D721Med (cell line): Measurements from ENCODE around the gene MRGPRD.

ENCODE experiments used
- DNase-seq: peaks from one replicate; pipeline ENCODE4 v3.0.0; 2011; ENCODE audit warnings: low spot score; ENCODE audit not compliant: insufficient read length
- FAIRE-seq: peaks from 2 replicates; lab custom pipeline; 2011; peaks lifted over from hg19 to GRCh38; lab: Jason Lieb, UNC
- CTCF ChIP-seq: IDR thresholded peaks from 2 replicates; pipeline ENCODE4 v1.5.1; 2012; ENCODE audit warnings: mild to moderate bottlenecking, control low read depth; ENCODE audit not compliant: insufficient read depth; ENCODE audit errors: missing control alignments

The MRGPRD gene

DNA sequence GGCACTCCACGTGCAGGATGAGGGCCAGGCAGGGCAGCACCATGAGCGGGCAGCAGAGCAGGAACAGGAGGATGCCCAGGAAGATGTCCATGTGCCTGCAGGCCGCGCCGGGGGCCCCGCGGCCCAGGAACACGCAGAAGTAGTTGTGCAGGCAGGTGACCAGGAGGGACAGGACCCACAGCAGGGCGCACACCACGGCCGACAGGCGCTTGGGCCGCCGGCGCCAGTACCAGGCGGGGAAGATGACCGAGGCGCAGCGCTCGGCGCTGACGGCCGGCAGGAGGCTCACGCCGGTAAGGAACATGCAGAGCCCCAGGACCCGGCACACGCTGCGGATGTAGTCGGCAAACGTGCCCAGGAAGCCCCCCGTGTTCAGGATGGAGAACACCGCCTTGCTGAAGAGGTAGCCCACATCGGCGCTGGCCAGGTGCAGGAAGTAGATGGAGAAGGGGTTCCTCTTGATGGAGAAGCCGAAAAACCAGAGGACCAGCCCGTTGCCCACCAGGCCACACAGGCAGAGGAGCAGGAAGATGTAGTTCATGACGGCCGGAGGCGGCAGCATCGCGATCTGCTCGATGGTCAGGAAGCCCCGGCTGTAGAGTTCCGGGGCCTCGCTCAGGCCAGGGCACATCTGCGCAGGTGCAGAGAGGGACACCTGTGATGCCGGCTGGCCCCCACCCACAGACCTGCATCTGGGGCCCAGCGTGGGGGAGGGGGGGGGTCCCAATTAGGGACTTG, 25.0 kb upstream of the MRGPRD start:
- no peak for DNase-seq
- TF ChIP-seq CTCF, result no peak
- no peak for FAIRE-seq

GRCh38 chr11:69005183-69005630, 24.4 kb upstream of the MRGPRD start:
- TF ChIP-seq CTCF, result no peak
- FAIRE-seq, result no peak
- no peak for DNase-seq

GRCh38 chr11:69004411-69005182, 23.8 kb upstream of the MRGPRD start:
- no peak for TF ChIP-seq CTCF
- DNase-seq (no peak), FAIRE-seq (no peak)

- TF ChIP-seq CTCF, result no peak
- DNase-seq (no peak), FAIRE-seq (no peak)
Measured at GRCh38 chr11:69003866-69004367, 23.1 kb upstream of the MRGPRD start.

DNA sequence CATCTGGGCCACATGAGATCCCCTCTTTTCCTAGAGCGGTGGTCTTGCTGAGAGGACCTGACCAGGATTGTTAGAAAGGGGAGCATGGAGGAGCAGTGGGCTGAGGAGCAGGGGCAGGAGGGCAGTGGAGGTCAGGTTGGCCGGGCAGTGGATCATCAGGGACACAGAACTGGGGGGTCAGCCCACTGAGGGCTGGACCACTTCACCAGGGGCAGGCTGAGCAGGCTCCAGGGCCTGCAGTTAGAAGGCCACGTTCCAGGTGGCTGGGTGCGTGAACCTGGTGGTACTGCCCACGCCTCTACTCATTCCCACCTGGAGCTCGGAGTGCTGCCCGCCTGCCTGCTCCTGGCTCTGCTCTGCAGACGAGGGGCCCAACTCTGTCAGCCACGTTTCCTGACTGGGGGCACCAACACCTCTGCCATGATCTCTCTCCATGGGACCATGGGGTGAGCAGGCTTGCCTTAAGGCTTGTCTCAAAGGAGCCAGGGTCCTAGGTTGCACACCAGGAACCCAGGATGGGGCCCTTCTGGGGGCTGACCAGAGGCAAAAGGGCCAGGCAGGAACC, 22.6 kb upstream of the MRGPRD start:
- no peak for TF ChIP-seq CTCF
- FAIRE-seq (no peak), DNase-seq (no peak)

- DNase-seq, result no peak
- no peak for FAIRE-seq
- TF ChIP-seq CTCF, result no peak
Measured at GRCh38 chr11:69002570-69003231, 21.9 kb upstream of the MRGPRD start.
